H1 (cell line): ENCODE measurements around the gene VIM. TPM values are rescaled to one million over a fixed set of nuclear protein-coding genes. Genes with fewer than 3 reads are reported as not detected.

ENCODE experiments used
- CTCF ChIA-PET: fragments of 300-600 bp; sonication (Branson Sonifier 250); formaldehyde crosslinking; loops from one replicate; lab custom pipeline; 2021; ENCODE audit not compliant: partially characterized antibody; lab: Charles Lee
- POLR2A ChIA-PET: fragments of 300-600 bp; sonication (Branson Sonifier 250); formaldehyde crosslinking; loops from one replicate; lab custom pipeline; 2021; ENCODE audit warnings: inconsistent platforms; ENCODE audit not compliant: partially characterized antibody; lab: Charles Lee
- DNase-seq, 2 experiments: peaks; one replicate each; pipeline versions ENCODE4 v3.0.0 to v3.0.0-alpha.2; 2010 to 2022; ENCODE audit warnings: low spot score in 2 of 2, low read depth in 1 of 2, mixed read lengths in 1 of 2
- FAIRE-seq: peaks from 2 replicates; lab custom pipeline; 2011; peaks lifted over from hg19 to GRCh38; lab: Jason Lieb, UNC
- H2AFZ ChIP-seq: 2 replicates; pipeline ENCODE4 v1.8.1; 2012; ENCODE audit warnings: low read length, inconsistent platforms
- H2AK5ac ChIP-seq: 2 replicates; pipeline ENCODE4 v1.6.1; 2013; ENCODE audit warnings: low read depth, low read length
- H2BK120ac ChIP-seq: replicated peaks from 2 replicates; pipeline ENCODE3; 2013; ENCODE audit warnings: low read depth, low read length, inconsistent platforms
- H2BK12ac ChIP-seq: 2 replicates; pipeline ENCODE4 v1.6.1; 2013; ENCODE audit warnings: low read depth, low read length
- H2BK15ac ChIP-seq: 2 replicates; pipeline ENCODE4 v1.6.1; 2013; ENCODE audit warnings: low read length
- H2BK20ac ChIP-seq: 2 replicates; pipeline ENCODE4 v1.6.1; 2013; ENCODE audit warnings: low read length
- H2BK5ac ChIP-seq: 2 replicates; pipeline ENCODE4 v1.6.1; 2013; ENCODE audit warnings: low read depth, low read length
- H3K14ac ChIP-seq: 2 replicates; pipeline ENCODE4 v1.6.1; 2013; ENCODE audit warnings: inconsistent platforms; ENCODE audit not compliant: insufficient read length
- H3K18ac ChIP-seq: 2 replicates; pipeline ENCODE4 v1.6.1; 2013; ENCODE audit warnings: low read length; ENCODE audit errors: extremely low read depth
- H3K23ac ChIP-seq: 2 replicates; pipeline ENCODE4 v1.6.1; 2013; ENCODE audit warnings: inconsistent platforms; ENCODE audit not compliant: insufficient read length
- H3K23me2 ChIP-seq: 2 replicates; pipeline ENCODE4 v1.6.1; 2013; ENCODE audit warnings: low read depth, low read length
- H3K27ac ChIP-seq: 2 replicates; pipeline ENCODE4 v1.6.1; 2011; ENCODE audit warnings: low read depth, low read length, inconsistent platforms
- H3K27me3 ChIP-seq, 4 experiments: replicated peaks in 1 of 4; 1 replicate in 1 of 4; 2 replicates in 3 of 4; pipeline versions ENCODE4 v1.6.1 to v1.8.1; 2011 to 2013; ENCODE audit warnings: low read length in 3 of 4, mild to moderate bottlenecking in 3 of 4, inconsistent platforms in 2 of 4, mixed read lengths in 2 of 4, moderate library complexity in 1 of 4; ENCODE audit not compliant: control insufficient read depth in 3 of 4, insufficient read depth in 3 of 4; ENCODE audit errors: extremely low read depth in 1 of 4
- H3K36me3 ChIP-seq, 4 experiments: 2 replicates each; pipeline versions ENCODE4 v1.6.1 to v1.8.1; 2011 to 2013; ENCODE audit warnings: mild to moderate bottlenecking in 4 of 4, low read length in 3 of 4, moderate library complexity in 2 of 4, control low read depth in 1 of 4, inconsistent platforms in 1 of 4; ENCODE audit not compliant: insufficient read depth in 4 of 4, control insufficient read depth in 2 of 4
- H3K4ac ChIP-seq: replicated peaks from 2 replicates; pipeline ENCODE3; 2013; ENCODE audit warnings: low read length, low read depth, mixed read lengths, inconsistent platforms; ENCODE audit not compliant: insufficient read length
- H3K4me1 ChIP-seq, 4 experiments: replicated peaks in 1 of 4; 1 replicate in 1 of 4; 2 replicates in 3 of 4; pipeline versions ENCODE4 v1.6.1 to v1.8.1; 2011 to 2013; ENCODE audit warnings: low read length in 3 of 4, inconsistent platforms in 2 of 4, mixed read lengths in 1 of 4; ENCODE audit not compliant: insufficient read depth in 4 of 4, control insufficient read depth in 3 of 4
- H3K4me2 ChIP-seq, 2 experiments: 2 replicates each; pipeline versions ENCODE4 v1.6.1 to v1.8.1; 2011 to 2013; ENCODE audit warnings: low read depth in 2 of 2, low read length in 2 of 2, control low read depth in 1 of 2, inconsistent platforms in 1 of 2, mild to moderate bottlenecking in 1 of 2; ENCODE audit not compliant: insufficient read depth in 1 of 2
- H3K4me3 ChIP-seq, 4 experiments: fragments of 200-600, 300-600 bp in 1 of 4; sonication (generic), shearing (Covaris generic), sonication (Bioruptor Twin) in 1 of 4; 2 replicates each; pipeline versions ENCODE4 v1.5.1 to v1.8.1; 2011 to 2016; ENCODE audit warnings: low read length in 4 of 4, low read depth in 3 of 4, control low read depth in 2 of 4, inconsistent platforms in 2 of 4, mild to moderate bottlenecking in 2 of 4, mixed read lengths in 1 of 4, moderate library complexity in 1 of 4; ENCODE audit not compliant: insufficient read depth in 2 of 4; ENCODE audit errors: extremely low read depth in 1 of 4
- H3K56ac ChIP-seq: replicated peaks from 2 replicates; pipeline ENCODE3; 2013; ENCODE audit warnings: low read depth, mild to moderate bottlenecking, mixed read lengths, low read length, inconsistent platforms; ENCODE audit not compliant: insufficient read length
- H3K79me1 ChIP-seq: 2 replicates; pipeline ENCODE4 v1.6.1; 2013; ENCODE audit warnings: low read depth, low read length, control low read depth
- H3K79me2 ChIP-seq, 2 experiments: 2 replicates each; pipeline versions ENCODE4 v1.6.1 to v1.8.1; 2012 to 2013; ENCODE audit warnings: low read length in 2 of 2, mild to moderate bottlenecking in 2 of 2, inconsistent platforms in 1 of 2; ENCODE audit not compliant: insufficient read depth in 2 of 2, control insufficient read depth in 1 of 2
- H3K9ac ChIP-seq, 4 experiments: replicated peaks in 1 of 4; 1 replicate in 1 of 4; 2 replicates in 3 of 4; pipeline versions ENCODE4 v1.6.1 to v1.8.1; 2011 to 2013; ENCODE audit warnings: low read depth in 3 of 4, low read length in 3 of 4, control low read depth in 2 of 4, mild to moderate bottlenecking in 2 of 4, moderate library complexity in 2 of 4, inconsistent platforms in 1 of 4; ENCODE audit errors: extremely low read depth in 1 of 4
- H3K9me3 ChIP-seq, 2 experiments: 2 replicates each; pipeline versions ENCODE4 v1.6.1 to v1.8.1; 2012 to 2013; ENCODE audit warnings: mild to moderate bottlenecking in 2 of 2, moderate library complexity in 2 of 2, control low read depth in 1 of 2, inconsistent platforms in 1 of 2, low read depth in 1 of 2, low read length in 1 of 2, mixed read lengths in 1 of 2; ENCODE audit not compliant: insufficient read depth in 2 of 2
- H4K20me1 ChIP-seq, 2 experiments: replicated peaks in 1 of 2; 2 replicates each; pipeline versions ENCODE3 to v1.8.1; 2011 to 2013; ENCODE audit warnings: inconsistent platforms in 2 of 2, low read length in 2 of 2, mild to moderate bottlenecking in 1 of 2; ENCODE audit not compliant: insufficient read depth in 2 of 2, control insufficient read depth in 1 of 2
- H4K5ac ChIP-seq: 2 replicates; pipeline ENCODE4 v1.6.1; 2013; ENCODE audit warnings: low read length, low read depth, mixed read lengths, inconsistent platforms; ENCODE audit not compliant: insufficient read length
- H4K8ac ChIP-seq: 2 replicates; pipeline ENCODE4 v1.8.0; 2013; ENCODE audit warnings: mild to moderate bottlenecking, moderate library complexity, low read length, inconsistent platforms; ENCODE audit not compliant: insufficient read depth; ENCODE audit errors: extremely low read depth
- H4K91ac ChIP-seq: replicated peaks from 2 replicates; pipeline ENCODE3; 2013; ENCODE audit warnings: low read length, mixed read lengths, inconsistent platforms; ENCODE audit not compliant: insufficient read length
- WGBS, 2 experiments: shearing (Covaris generic) in 1 of 2; methylation state at CpG; one replicate each; pipeline versions ENCODE4 v1.1.6 to v1.1.7; 2013 to 2015; ENCODE audit warnings: low lambda C conversion rate in 2 of 2, mixed read lengths in 2 of 2, inconsistent platforms in 1 of 2, low coverage in 1 of 2, missing lambda C conversion rate in 1 of 2; ENCODE audit not compliant: insufficient replicate concordance in 2 of 2, insufficient coverage in 1 of 2, insufficient read length in 1 of 2; ENCODE audit errors: extremely low coverage in 1 of 2, missing lambda C conversion rate in 1 of 2; 5-methylcytosine and 5-hydroxymethylcytosine counted together
- polyA plus RNA-seq, 7 experiments: library from polyadenylated mRNA; depleted of rRNA in 3 of 7; stranded (reverse) in 5 of 7; unstranded in 2 of 7; fragments of >200 nt in 5 of 7; fragments of 200-250 nt in 2 of 7; gene quantifications; 1 replicate in 5 of 7; 2 replicates in 1 of 7; 4 replicates in 1 of 7; pipeline versions ENCODE4 v1.2.1 to v1.2.3, GENCODE V29; 2011 to 2013; ENCODE audit warnings: missing spikeins in 2 of 7, mixed read lengths in 2 of 7
- total RNA-seq: library from RNA; stranded (reverse); fragmentation: NEBNext Ultra II Directional; extraction: Animal tissue kit (Norgen Biotek cat#: 25700); gene quantifications from 2 replicates; pipeline ENCODE4 v1.2.1, GENCODE V29; 2021

Gene VIM
- total and polyA plus RNA-seq, 2 of the 8 experiments (the other 6 are each of a cell fraction or from before 2014, with no cell fraction given), result 347 to 372 TPM

GRCh38 chr10:17239345-17240085 lies 11.5 kb downstream of the VIM start:
- no peak overlapping the region for H3K14ac ChIP-seq
- H2BK120ac ChIP-seq, result no peak overlapping the region
- ChIA-PET CTCF (interaction anchor here (0.6 to 1.4 kb wide), 2 partner anchors 9 to 17 kb away, joined by 3 to 5 read pairs; no protein-coding TSS in a partner anchor), POLR2A (no interaction called here)
- H3K27ac ChIP-seq, result no peak overlapping the region
- H4K20me1 ChIP-seq, result no peaks in the 10 kb centered on the region
- no peak overlapping the region for H4K5ac ChIP-seq
- H3K4me1 ChIP-seq, result no peaks in the 10 kb centered on the region
- no peak overlapping the region for H3K4me2 ChIP-seq
- H2BK15ac ChIP-seq, result no peak overlapping the region
- DNase-seq (no peak), FAIRE-seq (no peak)
- no peak overlapping the region for H2BK5ac ChIP-seq
- no peak overlapping the region for H3K18ac ChIP-seq
- H3K79me1 ChIP-seq, result no peaks in the 10 kb centered on the region
- H3K4ac ChIP-seq, result no peak overlapping the region
- H2AFZ ChIP-seq, result no peak overlapping the region
- H3K4me3 ChIP-seq, result no peak overlapping the region
- H3K9me3 ChIP-seq, result no peaks in the 10 kb centered on the region
- no peaks in the 10 kb centered on the region for H3K23me2 ChIP-seq
- no peak overlapping the region for H3K56ac ChIP-seq
- H3K23ac ChIP-seq, result no peak overlapping the region
- H4K8ac ChIP-seq, result no peak overlapping the region
- H3K27me3 ChIP-seq, result no peaks in the 10 kb centered on the region
- H3K9ac ChIP-seq, result no peak overlapping the region
- H2AK5ac ChIP-seq, result no peak overlapping the region
- no peak overlapping the region for H2BK20ac ChIP-seq
- 91% methylated on average over 6 of the region's 6 CpGs; no CpG with 5 or more reads in 1 of the 2 experiments for WGBS, 2 experiments
- H4K91ac ChIP-seq, result no peak overlapping the region
- H3K36me3 ChIP-seq, result peaks cover 2 to 34% (median 29%) of the 10 kb centered on the region in 4 experiments; a peak in 7 of 8 replicates
- no peak overlapping the region for H2BK12ac ChIP-seq
- H3K79me2 ChIP-seq, result no peaks in the 10 kb centered on the region
